Measurements from ENCODE around the gene SLC16A13.

The SLC16A13 gene

GRCh38 chr17:7014995-7015958, 20.5 kb upstream of the SLC16A13 start:
- DNase-seq (ENCODE audit: insufficient read length) (no peak), FAIRE-seq (no peak)
- TF ChIP-seq POLR2AphosphoS5 (IDR thresholded peaks at IDR 0.05; ENCODE audit: low read depth, low read length): peak; percentile 92
- TF ChIP-seq TAF1 (IDR thresholded peaks at IDR 0.05; ENCODE audit: borderline replicate concordance, low read depth, low read length): peak; percentile 78; the same call in 1 of the 2 replicates
- peak; percentile 88 for TF ChIP-seq POLR2A (IDR thresholded peaks at IDR 0.05; ENCODE audit: low read depth, low read length)

DNA sequence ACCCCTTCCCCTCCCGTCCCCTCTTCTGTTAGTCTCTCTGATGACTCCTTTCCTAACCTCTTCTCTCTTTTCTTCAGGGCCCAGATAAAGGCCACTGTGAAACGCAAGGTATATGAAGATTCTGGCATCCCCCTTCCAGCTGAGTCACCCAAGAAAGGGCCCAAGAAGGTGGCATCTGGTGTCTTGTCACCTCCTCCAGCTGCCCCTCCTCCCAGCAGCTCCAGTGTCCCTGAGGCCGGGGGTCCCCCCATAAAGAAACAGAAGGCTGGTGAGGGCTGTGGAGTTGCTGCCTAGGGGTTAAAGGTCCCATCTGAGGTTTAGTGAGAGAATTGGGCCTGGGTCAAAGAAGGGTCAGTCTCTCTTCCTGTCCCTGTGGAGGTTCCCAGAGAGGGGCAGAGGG, 19.4 kb upstream of the SLC16A13 start:
- no peak for TF ChIP-seq POLR2AphosphoS5 (IDR thresholded peaks at IDR 0.05; ENCODE audit: low read depth, low read length)
- no peak for TF ChIP-seq TAF1 (IDR thresholded peaks at IDR 0.05; ENCODE audit: borderline replicate concordance, low read depth, low read length)
- no peak for TF ChIP-seq POLR2A (IDR thresholded peaks at IDR 0.05; ENCODE audit: low read depth, low read length)
- FAIRE-seq: no peak
- no peak for DNase-seq (ENCODE audit: insufficient read length)

GRCh38 chr17:7016886-7017826, 18.7 kb upstream of the SLC16A13 start:
- DNase-seq (ENCODE audit: insufficient read length) (no peak), FAIRE-seq (no peak)
- TF ChIP-seq TAF1 (IDR thresholded peaks at IDR 0.05; ENCODE audit: borderline replicate concordance, low read depth, low read length) (no peak), POLR2AphosphoS5 (IDR thresholded peaks at IDR 0.05; ENCODE audit: low read depth, low read length) (0 out of 2 replicates have a peak, but pooled peaks have one; percentile 7)

DNA sequence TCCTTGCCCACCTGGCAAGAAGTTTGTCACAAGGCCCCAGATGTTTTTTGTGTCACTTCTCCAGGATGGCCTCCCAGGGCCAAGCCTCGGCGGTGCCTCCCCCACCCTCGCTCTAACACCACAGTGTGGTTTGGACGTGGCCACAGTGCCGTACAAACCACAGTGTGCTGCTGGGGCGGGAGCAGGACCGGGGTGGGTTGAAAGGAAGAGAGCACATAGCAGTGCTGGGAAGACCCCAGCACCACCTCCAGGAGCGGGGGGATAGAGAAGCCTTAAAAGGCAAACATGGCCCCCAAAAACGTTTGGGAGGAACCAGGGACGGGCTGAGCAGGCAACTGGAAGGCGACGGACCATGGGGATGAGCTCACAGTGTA, 18.0 kb upstream of the SLC16A13 start:
- FAIRE-seq: no peak
- no peak for DNase-seq (ENCODE audit: insufficient read length)
- TF ChIP-seq TAF1 (IDR thresholded peaks at IDR 0.05; ENCODE audit: borderline replicate concordance, low read depth, low read length) (no peak), POLR2AphosphoS5 (IDR thresholded peaks at IDR 0.05; ENCODE audit: low read depth, low read length) (no peak), POLR2A (IDR thresholded peaks at IDR 0.05; ENCODE audit: low read depth, low read length) (no peak)

DNA sequence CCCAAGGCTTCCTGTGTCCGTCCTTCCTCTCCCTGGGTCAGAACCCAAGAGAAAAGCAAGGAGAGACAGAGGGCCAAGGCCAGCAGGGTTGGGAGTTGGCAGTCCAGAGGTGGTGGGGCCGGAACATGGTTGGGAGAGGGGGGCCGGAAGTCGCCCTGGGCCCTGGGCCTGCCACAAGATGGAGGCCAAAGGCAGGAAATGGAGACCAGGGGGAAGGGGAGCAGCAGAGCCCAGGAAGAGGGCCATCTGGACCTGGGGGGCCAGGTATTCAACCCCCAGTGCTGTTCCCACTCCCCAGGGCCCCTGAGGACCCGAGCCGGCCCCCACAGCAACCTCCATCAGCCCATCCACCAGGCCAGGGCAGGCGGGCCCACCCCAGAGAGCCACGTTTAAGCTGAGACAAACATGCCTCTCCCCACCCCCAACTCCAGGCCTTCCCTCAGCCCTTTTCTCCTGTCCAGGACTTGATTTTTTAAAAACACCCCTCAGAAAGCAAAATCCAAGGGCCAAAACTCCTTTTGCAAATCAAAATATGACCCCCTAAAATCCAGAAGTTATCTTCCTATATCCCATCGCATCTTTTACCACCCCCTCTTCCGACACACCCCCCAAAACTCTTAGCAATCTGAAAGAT, 17.4 kb upstream of the SLC16A13 start:
- DNase-seq (ENCODE audit: insufficient read length) (no peak), FAIRE-seq (no peak)
- TF ChIP-seq POLR2AphosphoS5 (IDR thresholded peaks at IDR 0.05; ENCODE audit: low read depth, low read length): no peak

GRCh38 chr17:7019367-7019766, 16.4 kb upstream of the SLC16A13 start:
- TF ChIP-seq TAF1 (IDR thresholded peaks at IDR 0.05; ENCODE audit: borderline replicate concordance, low read depth, low read length): no peak
- no peak for TF ChIP-seq POLR2AphosphoS5 (IDR thresholded peaks at IDR 0.05; ENCODE audit: low read depth, low read length)
- no peak for TF ChIP-seq POLR2A (IDR thresholded peaks at IDR 0.05; ENCODE audit: low read depth, low read length)
- FAIRE-seq: no peak
- no peak for DNase-seq (ENCODE audit: insufficient read length)

DNA sequence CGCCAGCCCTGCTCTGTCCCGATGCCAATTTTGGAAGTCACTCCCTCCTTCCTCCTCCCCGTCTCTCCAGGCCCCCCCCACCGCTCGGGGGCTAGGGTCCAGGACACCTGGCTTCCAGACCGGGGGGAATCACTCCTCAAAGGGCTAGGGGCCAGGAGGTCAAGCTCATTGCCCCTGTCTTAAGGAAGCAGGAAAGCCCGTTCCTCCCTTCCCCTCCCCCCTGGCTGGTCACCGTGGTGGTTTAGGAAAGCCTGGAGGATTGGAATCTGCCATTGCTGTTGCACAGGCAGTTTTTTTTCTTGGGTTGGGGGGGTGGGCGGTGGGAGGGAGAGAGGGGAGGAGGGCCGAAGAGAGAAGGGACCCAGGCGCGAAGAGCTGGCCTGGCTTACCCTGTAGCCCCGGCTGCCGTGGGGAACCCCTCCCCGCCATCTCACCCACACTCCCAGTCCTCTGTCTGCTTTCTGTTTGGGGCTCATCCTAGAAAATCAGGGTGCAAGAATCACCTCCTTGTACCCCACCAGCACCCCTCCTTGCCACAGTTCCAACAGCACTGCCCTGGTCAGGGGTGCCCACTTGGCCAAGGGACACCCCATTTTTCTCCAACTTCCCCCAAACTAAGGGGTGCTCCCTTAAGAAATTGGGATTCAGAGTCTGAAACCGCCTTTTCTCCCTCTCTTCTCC, 15.8 kb upstream of the SLC16A13 start:
- no peak for FAIRE-seq
- TF ChIP-seq POLR2A (IDR thresholded peaks at IDR 0.05; ENCODE audit: low read depth, low read length) (no peak), POLR2AphosphoS5 (IDR thresholded peaks at IDR 0.05; ENCODE audit: low read depth, low read length) (no peak), TAF1 (IDR thresholded peaks at IDR 0.05; ENCODE audit: borderline replicate concordance, low read depth, low read length) (no peak)
- DNase-seq (ENCODE audit: insufficient read length): no peak

- no peak for DNase-seq (ENCODE audit: insufficient read length)
- no peak for FAIRE-seq
- no peak for TF ChIP-seq POLR2AphosphoS5 (IDR thresholded peaks at IDR 0.05; ENCODE audit: low read depth, low read length)
- no peak for TF ChIP-seq TAF1 (IDR thresholded peaks at IDR 0.05; ENCODE audit: borderline replicate concordance, low read depth, low read length)
- TF ChIP-seq POLR2A (IDR thresholded peaks at IDR 0.05; ENCODE audit: low read depth, low read length): no peak
Measured at GRCh38 chr17:7020894-7021664, 14.7 kb upstream of the SLC16A13 start.

DNA sequence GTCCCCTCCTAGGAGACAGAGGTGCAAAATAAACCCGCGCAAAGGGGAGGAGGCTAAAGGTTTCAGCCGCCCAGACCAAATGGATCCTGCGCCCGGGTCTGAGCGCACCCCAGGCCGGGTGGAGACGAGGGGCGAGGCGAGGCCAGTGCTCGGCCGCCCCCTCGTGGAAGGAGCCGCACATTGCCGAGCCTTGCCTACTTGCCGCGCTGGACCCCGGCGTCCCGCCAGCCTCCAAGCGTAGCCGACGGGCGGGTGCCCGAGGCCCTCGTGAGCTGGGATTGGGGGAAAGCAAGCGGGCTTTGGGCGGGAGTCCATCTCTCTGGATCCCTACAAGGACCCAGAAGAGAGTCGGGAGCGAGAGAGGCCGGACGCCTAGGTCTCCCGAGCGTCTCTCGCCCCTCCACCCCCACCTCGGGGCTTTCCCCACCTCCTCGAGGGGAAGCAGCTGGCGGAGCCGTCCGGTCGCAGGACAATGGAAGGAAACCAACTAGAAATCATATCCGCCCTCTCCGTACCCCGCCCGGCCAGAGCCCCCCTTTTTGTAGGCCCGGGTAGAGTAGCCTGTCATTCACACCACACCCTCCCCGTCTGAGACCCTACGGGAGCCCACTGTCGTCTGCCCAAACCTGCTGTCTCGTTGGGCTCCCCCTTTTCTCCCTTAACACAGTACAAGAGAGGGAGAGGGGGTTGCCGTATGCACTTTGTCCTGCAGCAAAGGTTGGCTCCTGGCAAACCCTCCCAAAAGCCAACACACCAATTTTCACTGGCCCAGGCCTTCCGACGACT, 13.6 kb upstream of the SLC16A13 start:
- DNase-seq (ENCODE audit: insufficient read length) (peak; percentile 97), FAIRE-seq (peak; percentile 91)
- no peak for TF ChIP-seq POLR2AphosphoS5 (IDR thresholded peaks at IDR 0.05; ENCODE audit: low read depth, low read length)
- no peak for TF ChIP-seq TAF1 (IDR thresholded peaks at IDR 0.05; ENCODE audit: borderline replicate concordance, low read depth, low read length)
- no peak for TF ChIP-seq POLR2A (IDR thresholded peaks at IDR 0.05; ENCODE audit: low read depth, low read length)

Data from GM12892 (cell line).